GM21360 (cell line): Measurements from ENCODE around the gene DAO.
A peak's percentile ranks its signal among the peaks of the same experiment; 100 is the strongest.
"Not testable (repeated sequence)": the region's sequence is repeated elsewhere in the genome, so short reads cannot be mapped to it uniquely, and the experiment has no call there.

Experiments
- ATAC-seq: cut with Tn5 transposase; IDR thresholded peaks from one replicate; pipeline ENCODE4 v1.9.1; 2021; ENCODE audit warnings: mild to moderate bottlenecking, moderate library complexity; ENCODE audit not compliant: unreplicated experiment

DAO gene

GRCh38 chr12:108879615-108880254 lies at the start of gene DAO:
Gene DAO (plus strand): TSS chr12:108880092. CDS start chr12:108885007, 4,915 bp downstream.
- ATAC-seq: no peak

GRCh38 chr12:108831309-108831991 lies 48.4 kb upstream of the DAO start:
- ATAC-seq: no peak

GRCh38 chr12:108832208-108832607 lies 47.7 kb upstream of the DAO start:
- no peak for ATAC-seq

GRCh38 chr12:108832730-108833354 lies 47.0 kb upstream of the DAO start:
- ATAC-seq: no peak

- ATAC-seq: no peak
Observed at GRCh38 chr12:108833355-108833733, 46.5 kb upstream of the DAO start.

GRCh38 chr12:108833757-108834472 lies 46.0 kb upstream of the DAO start:
- no peak for ATAC-seq

GRCh38 chr12:108835860-108836634 lies 43.8 kb upstream of the DAO start:
- ATAC-seq: no peak

GRCh38 chr12:108837239-108837638 lies 42.7 kb upstream of the DAO start:
- no peak for ATAC-seq

- no peak for ATAC-seq
Observed at GRCh38 chr12:108837680-108838079, 42.2 kb upstream of the DAO start.

- peak; percentile 88 for ATAC-seq
Observed at GRCh38 chr12:108838194-108839017, 41.5 kb upstream of the DAO start.

- no peak for ATAC-seq
Observed at GRCh38 chr12:108839018-108839889, 40.6 kb upstream of the DAO start.

- no peak for ATAC-seq
Observed at GRCh38 chr12:108839890-108840230, 40.0 kb upstream of the DAO start.

GRCh38 chr12:108840605-108841332 lies 39.1 kb upstream of the DAO start:
- no peak for ATAC-seq

- ATAC-seq: not testable (repeated sequence)
Observed at GRCh38 chr12:108841825-108842224, 38.1 kb upstream of the DAO start.

GRCh38 chr12:108842361-108842760 lies 37.5 kb upstream of the DAO start:
- no peak for ATAC-seq

- no peak for ATAC-seq
Observed at GRCh38 chr12:108843187-108843586, 36.7 kb upstream of the DAO start.

GRCh38 chr12:108845696-108846095 lies 34.2 kb upstream of the DAO start:
- ATAC-seq: no peak

- no peak for ATAC-seq
Observed at GRCh38 chr12:108846290-108846701, 33.6 kb upstream of the DAO start.
